GM12865 (cell line): Measurements from ENCODE around the gene ASAP3.
A peak's percentile ranks its signal among the peaks of the same experiment; 100 is the strongest.
"Not testable (repeated sequence)": the region's sequence is repeated elsewhere in the genome, so short reads cannot be mapped to it uniquely, and the experiment has no call there.

ENCODE experiments used
- DNase-seq: peaks from one replicate; pipeline ENCODE4 v3.0.0; 2010; ENCODE audit warnings: low read depth
- H3K4me3 ChIP-seq: 2 replicates; pipeline ENCODE4 v1.5.1; 2011; ENCODE audit warnings: mild to moderate bottlenecking, low read depth, low read length, control low read depth
- TF ChIP-seq, protein P1 (sequence below): IDR thresholded peaks from 2 replicates; pipeline ENCODE4 v1.5.1; 2011; ENCODE audit warnings: low read length, control low read depth, low read depth, inconsistent platforms; ENCODE audit not compliant: insufficient read depth; ENCODE audit errors: missing control alignments

ASAP3 gene

GRCh38 chr1:23497777-23498439, 13.9 kb upstream of the ASAP3 start:
- no peak for DNase-seq
- TF ChIP-seq, protein P1, sequence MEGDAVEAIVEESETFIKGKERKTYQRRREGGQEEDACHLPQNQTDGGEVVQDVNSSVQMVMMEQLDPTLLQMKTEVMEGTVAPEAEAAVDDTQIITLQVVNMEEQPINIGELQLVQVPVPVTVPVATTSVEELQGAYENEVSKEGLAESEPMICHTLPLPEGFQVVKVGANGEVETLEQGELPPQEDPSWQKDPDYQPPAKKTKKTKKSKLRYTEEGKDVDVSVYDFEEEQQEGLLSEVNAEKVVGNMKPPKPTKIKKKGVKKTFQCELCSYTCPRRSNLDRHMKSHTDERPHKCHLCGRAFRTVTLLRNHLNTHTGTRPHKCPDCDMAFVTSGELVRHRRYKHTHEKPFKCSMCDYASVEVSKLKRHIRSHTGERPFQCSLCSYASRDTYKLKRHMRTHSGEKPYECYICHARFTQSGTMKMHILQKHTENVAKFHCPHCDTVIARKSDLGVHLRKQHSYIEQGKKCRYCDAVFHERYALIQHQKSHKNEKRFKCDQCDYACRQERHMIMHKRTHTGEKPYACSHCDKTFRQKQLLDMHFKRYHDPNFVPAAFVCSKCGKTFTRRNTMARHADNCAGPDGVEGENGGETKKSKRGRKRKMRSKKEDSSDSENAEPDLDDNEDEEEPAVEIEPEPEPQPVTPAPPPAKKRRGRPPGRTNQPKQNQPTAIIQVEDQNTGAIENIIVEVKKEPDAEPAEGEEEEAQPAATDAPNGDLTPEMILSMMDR = no peak

DNA sequence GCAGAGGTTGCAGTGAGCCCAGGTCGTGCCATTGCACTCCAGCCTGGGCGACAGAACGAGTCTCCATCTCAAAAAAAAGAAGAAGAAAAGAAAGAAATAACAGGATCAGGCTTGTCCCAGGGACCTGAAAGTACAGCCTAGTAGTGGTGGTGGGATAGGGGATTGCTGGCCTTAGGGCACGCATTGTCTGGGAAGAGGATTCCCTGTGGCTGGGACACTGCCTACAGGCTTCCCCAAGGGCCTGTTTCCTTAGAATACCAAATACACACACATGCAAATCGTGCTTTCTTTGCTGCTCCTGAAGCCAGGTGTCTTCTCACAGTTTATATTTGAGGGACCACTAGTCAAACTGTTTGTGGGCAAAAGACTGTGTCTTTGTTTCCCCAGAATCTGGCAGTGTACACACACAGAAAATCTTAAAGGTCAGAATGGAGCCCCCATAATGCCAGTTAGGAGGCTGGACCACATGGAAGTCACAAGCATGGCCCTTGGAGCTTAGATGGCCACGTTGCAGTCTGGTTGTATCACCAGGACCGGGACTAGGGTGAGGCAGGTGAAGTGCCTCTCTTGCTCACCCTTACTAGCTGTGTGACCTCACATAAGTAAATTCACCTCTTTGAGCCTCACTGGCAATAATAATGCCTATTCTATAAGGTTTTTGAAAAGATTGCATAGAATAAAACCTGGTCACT, 12.7 kb upstream of the ASAP3 start:
- no peak for DNase-seq
- H3K4me3 ChIP-seq = no peak overlapping the region
- TF ChIP-seq, protein P1 = no peak

More at GRCh38 chr1:23497777-23498439, 13.9 kb upstream of the ASAP3 start:
- no peak overlapping the region for H3K4me3 ChIP-seq

- H3K4me3 ChIP-seq, DNase-seq: not testable (repeated sequence)
Measured at GRCh38 chr1:23494836-23495235, 10.9 kb upstream of the ASAP3 start.

DNA sequence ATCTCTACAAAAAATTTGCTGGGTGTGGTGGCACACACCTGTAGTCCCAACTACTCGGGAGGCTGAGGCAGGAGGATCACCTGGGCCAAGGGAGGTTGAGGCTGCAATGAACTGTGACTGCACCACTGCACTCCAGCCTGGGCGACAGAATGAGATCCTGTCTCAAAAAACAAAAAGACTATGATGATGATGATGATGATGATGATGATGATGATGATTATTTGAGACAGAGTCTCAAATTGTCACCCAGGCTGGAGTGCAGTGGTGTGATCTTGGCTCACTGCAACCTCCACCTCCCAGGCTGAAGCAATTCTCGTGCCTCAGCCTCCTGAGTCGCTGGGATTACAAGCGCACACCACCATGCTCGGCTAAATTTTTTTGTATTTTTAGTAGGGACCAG, 8.8 kb upstream of the ASAP3 start:
- DNase-seq, H3K4me3 ChIP-seq: not testable (repeated sequence)

DNA sequence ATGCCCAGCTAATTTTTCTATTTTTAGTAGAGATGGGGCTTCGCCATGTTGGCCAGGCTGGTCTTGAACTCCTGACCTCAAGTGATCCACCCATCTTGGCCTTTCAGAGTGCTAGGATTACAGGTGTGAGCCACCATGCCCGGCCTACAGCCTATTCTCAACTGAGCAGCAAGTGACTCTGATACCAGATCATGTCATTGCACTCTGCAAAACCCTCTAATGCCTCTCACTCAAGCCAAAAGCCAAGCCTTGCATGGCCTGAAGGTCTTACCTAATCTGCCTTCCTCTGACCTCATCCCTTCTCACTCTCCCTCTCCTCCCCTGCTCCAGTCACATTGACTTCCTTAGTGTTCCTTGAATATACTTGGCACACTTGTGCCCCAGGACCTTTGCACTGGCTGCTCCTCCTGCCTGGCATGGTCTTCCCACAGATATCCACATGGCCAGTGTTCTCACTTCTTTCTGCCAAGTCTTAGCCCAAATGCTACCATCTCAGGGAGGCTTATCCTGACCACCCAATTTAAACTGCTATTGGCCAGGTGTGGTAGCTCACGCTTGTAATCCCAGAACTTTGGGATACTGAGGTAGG, 8.2 kb upstream of the ASAP3 start:
- no peak overlapping the region for H3K4me3 ChIP-seq
- TF ChIP-seq, protein P1 = no peak
- DNase-seq = no peak

GRCh38 chr1:23489842-23490241, 5.9 kb upstream of the ASAP3 start:
- TF ChIP-seq, protein P1 = no peak
- no peak for DNase-seq
- no peak overlapping the region for H3K4me3 ChIP-seq

DNA sequence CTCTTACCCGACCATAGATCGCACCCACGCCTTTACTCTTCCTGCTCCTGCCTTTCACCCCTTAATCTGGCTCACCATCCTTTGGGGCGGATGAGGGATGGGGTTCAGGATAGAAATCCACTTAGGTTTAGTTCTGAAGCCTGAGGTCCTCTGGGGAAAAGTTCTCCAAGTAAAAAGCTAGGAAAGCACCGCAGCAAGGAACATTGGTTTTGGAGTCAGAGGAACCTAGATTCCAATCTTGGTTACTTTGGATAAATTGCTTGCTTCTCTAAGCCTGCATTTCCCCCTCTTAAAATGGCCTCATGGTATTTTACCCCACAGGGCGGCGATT, 988 bp upstream of the ASAP3 start:
- TF ChIP-seq, protein P1 = no peak
- H3K4me3 ChIP-seq = peak overlapping the region; percentile 75; the same call in 1 of the 2 replicates
- no peak for DNase-seq

DNA sequence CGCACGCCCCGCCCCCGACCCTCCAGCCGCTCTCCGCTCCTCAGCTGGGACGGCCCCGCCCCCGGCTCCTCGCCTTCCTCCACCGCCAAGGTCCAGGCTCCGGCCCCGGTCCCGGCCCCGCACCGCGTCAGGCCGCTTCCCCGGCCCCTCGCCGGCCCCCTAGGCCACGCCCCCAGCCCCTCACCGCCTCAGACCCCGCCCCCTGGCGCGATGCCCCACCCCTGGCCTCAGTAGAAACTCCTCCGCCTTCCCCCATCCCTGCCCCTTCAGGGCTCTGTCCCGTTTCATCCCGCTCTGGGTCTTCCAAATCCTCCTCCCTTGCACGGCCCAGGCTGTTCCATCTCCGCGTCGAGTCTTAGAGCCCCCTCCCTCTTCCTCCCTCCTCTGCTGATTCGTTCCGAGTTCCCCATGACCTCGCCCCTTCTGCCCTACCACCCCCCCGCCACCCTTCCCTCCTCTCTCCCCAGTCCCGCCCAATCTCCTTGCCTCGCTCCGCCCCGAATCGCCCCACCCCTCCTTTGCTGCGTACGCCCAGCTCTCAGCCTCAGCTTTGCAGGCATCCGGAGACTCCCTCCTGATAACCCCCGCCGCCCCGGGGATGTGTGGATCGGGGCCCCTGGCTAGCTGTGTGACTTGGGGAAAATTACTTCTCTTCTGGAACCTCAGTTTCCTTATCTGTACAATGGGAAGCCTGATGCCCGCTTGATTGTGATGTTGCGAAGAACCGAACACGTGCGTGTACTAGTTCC, 448 bp upstream of the ASAP3 start:
- H3K4me3 ChIP-seq = peak overlapping the region; percentile 75
- peak; percentile 87 for DNase-seq
- TF ChIP-seq, protein P1 = no peak
